ENCODE results near the gene VWF. TPM values are rescaled to one million over a fixed set of nuclear protein-coding genes. Genes with fewer than 3 reads are reported as not detected.

VWF gene
- total and polyA plus RNA-seq, 2 donors, result 61.8 to 97.0 TPM

GRCh38 chr12:5972387-5972786, 152.1 kb downstream of the VWF start:
- no peak for DNase-seq (ENCODE audit: extremely low spot score)
- WGBS, result 57% methylated on average over 8 of the region's 8 CpGs
- no peaks in the 10 kb centered on the region for H3K36me3 ChIP-seq (ENCODE audit: insufficient read depth)

GRCh38 chr12:5971194-5971850, 153.1 kb downstream of the VWF start:
- 91% methylated on average over 10 of the region's 10 CpGs for WGBS
- H3K4me3 ChIP-seq (ENCODE audit: low read depth, low read length), result no peak overlapping the region
- no peaks in the 10 kb centered on the region for H3K36me3 ChIP-seq (ENCODE audit: insufficient read depth)
- H3K27ac ChIP-seq (ENCODE audit: low read depth), result no peak overlapping the region
- no peak for DNase-seq (ENCODE audit: extremely low spot score)
- H3K4me1 ChIP-seq (ENCODE audit: insufficient read depth), result no peaks in the 10 kb centered on the region

More at GRCh38 chr12:5972387-5972786, 152.1 kb downstream of the VWF start:
- Histone ChIP-seq H3K4me3 (ENCODE audit: low read depth, low read length) (no peak overlapping the region), H3K4me1 (ENCODE audit: insufficient read depth) (no peaks in the 10 kb centered on the region), H3K27ac (ENCODE audit: low read depth) (no peak overlapping the region)

- Histone ChIP-seq H3K27ac (ENCODE audit: low read depth) (no peak overlapping the region), H3K4me1 (ENCODE audit: insufficient read depth) (no peaks in the 10 kb centered on the region), H3K4me3 (ENCODE audit: low read depth, low read length) (no peak overlapping the region), H3K36me3 (ENCODE audit: insufficient read depth) (no peaks in the 10 kb centered on the region)
- WGBS, result 95% methylated on average over 5 of the region's 5 CpGs
- no peak for DNase-seq (ENCODE audit: extremely low spot score)
These were observed 154.3 kb downstream of the VWF start for GRCh38 chr12:5969974-5970690.

- no peaks in the 10 kb centered on the region for H3K4me1 ChIP-seq (ENCODE audit: insufficient read depth)
- H3K36me3 ChIP-seq (ENCODE audit: insufficient read depth), result no peaks in the 10 kb centered on the region
- 83% methylated on average over 17 of the region's 17 CpGs for WGBS
- H3K27ac ChIP-seq (ENCODE audit: low read depth), result no peak overlapping the region
- H3K4me3 ChIP-seq (ENCODE audit: low read depth, low read length), result no peak overlapping the region
- DNase-seq (ENCODE audit: extremely low spot score), result no peak
These were observed 155.1 kb downstream of the VWF start for GRCh38 chr12:5969156-5969973.

- H3K4me1 ChIP-seq (ENCODE audit: insufficient read depth), result no peaks in the 10 kb centered on the region
- WGBS, result 92% methylated on average over 17 of the region's 17 CpGs
- H3K36me3 ChIP-seq (ENCODE audit: insufficient read depth), result no peaks in the 10 kb centered on the region
- no peak overlapping the region for H3K4me3 ChIP-seq (ENCODE audit: low read depth, low read length)
- no peak for DNase-seq (ENCODE audit: extremely low spot score)
- H3K27ac ChIP-seq (ENCODE audit: low read depth), result no peak overlapping the region
These were observed 156.6 kb downstream of the VWF start for GRCh38 chr12:5967645-5968415.

- Histone ChIP-seq H3K27ac (ENCODE audit: low read depth) (no peak overlapping the region), H3K36me3 (ENCODE audit: insufficient read depth) (no peaks in the 10 kb centered on the region), H3K4me3 (ENCODE audit: low read depth, low read length) (no peak overlapping the region), H3K4me1 (ENCODE audit: insufficient read depth) (no peaks in the 10 kb centered on the region)
- 83% methylated on average over 11 of the region's 11 CpGs for WGBS
- no peak for DNase-seq (ENCODE audit: extremely low spot score)
These were observed 157.9 kb downstream of the VWF start for GRCh38 chr12:5966486-5967095.

GRCh38 chr12:5965950-5966383, 158.5 kb downstream of the VWF start:
- Histone ChIP-seq H3K27ac (ENCODE audit: low read depth) (no peak overlapping the region), H3K4me1 (ENCODE audit: insufficient read depth) (no peaks in the 10 kb centered on the region), H3K4me3 (ENCODE audit: low read depth, low read length) (no peak overlapping the region), H3K36me3 (ENCODE audit: insufficient read depth) (no peaks in the 10 kb centered on the region)
- DNase-seq (ENCODE audit: extremely low spot score), result no peak
- 33% methylated on average over 9 of the region's 9 CpGs for WGBS

GRCh38 chr12:5964913-5965900, 159.3 kb downstream of the VWF start:
- H3K36me3 ChIP-seq (ENCODE audit: insufficient read depth), result no peaks in the 10 kb centered on the region
- H3K4me3 ChIP-seq (ENCODE audit: low read depth, low read length), result no peak overlapping the region
- no peaks in the 10 kb centered on the region for H3K4me1 ChIP-seq (ENCODE audit: insufficient read depth)
- H3K27ac ChIP-seq (ENCODE audit: low read depth), result no peak overlapping the region
- DNase-seq (ENCODE audit: extremely low spot score), result no peak
- WGBS, result 73% methylated on average over 24 of the region's 24 CpGs

GRCh38 chr12:5963515-5963914, 161.0 kb downstream of the VWF start:
- no peaks in the 10 kb centered on the region for H3K36me3 ChIP-seq (ENCODE audit: insufficient read depth)
- H3K4me1 ChIP-seq (ENCODE audit: insufficient read depth), result no peaks in the 10 kb centered on the region
- no peak overlapping the region for H3K4me3 ChIP-seq (ENCODE audit: low read depth, low read length)
- no peak overlapping the region for H3K27ac ChIP-seq (ENCODE audit: low read depth)
- no peak for DNase-seq (ENCODE audit: extremely low spot score)
- WGBS, result 87% methylated on average over 7 of the region's 7 CpGs

GRCh38 chr12:5960783-5961182, 163.7 kb downstream of the VWF start:
- DNase-seq (ENCODE audit: extremely low spot score), result no peak
- Histone ChIP-seq H3K4me1 (ENCODE audit: insufficient read depth) (no peaks in the 10 kb centered on the region), H3K27ac (ENCODE audit: low read depth) (no peak overlapping the region), H3K36me3 (ENCODE audit: insufficient read depth) (no peaks in the 10 kb centered on the region), H3K4me3 (ENCODE audit: low read depth, low read length) (no peak overlapping the region)
- 85% methylated on average over 4 of the region's 4 CpGs for WGBS

GRCh38 chr12:5956987-5957386, 167.5 kb downstream of the VWF start:
- no peak overlapping the region for H3K27ac ChIP-seq (ENCODE audit: low read depth)
- no peak for DNase-seq (ENCODE audit: extremely low spot score)
- H3K4me3 ChIP-seq (ENCODE audit: low read depth, low read length), result no peak overlapping the region
- H3K36me3 ChIP-seq (ENCODE audit: insufficient read depth), result no peaks in the 10 kb centered on the region
- WGBS, result 93% methylated on average over 5 of the region's 5 CpGs
- no peaks in the 10 kb centered on the region for H3K4me1 ChIP-seq (ENCODE audit: insufficient read depth)

- no peak for DNase-seq (ENCODE audit: extremely low spot score)
- H3K27ac ChIP-seq (ENCODE audit: low read depth), result no peak overlapping the region
- H3K4me1 ChIP-seq (ENCODE audit: insufficient read depth), result no peaks in the 10 kb centered on the region
- 42% methylated on average over 3 of the region's 3 CpGs for WGBS
- H3K36me3 ChIP-seq (ENCODE audit: insufficient read depth), result no peaks in the 10 kb centered on the region
- H3K4me3 ChIP-seq (ENCODE audit: low read depth, low read length), result no peak overlapping the region
These were observed 169.8 kb downstream of the VWF start for GRCh38 chr12:5954661-5955060.
